ENCODE results near the gene CA9.

DNA sequence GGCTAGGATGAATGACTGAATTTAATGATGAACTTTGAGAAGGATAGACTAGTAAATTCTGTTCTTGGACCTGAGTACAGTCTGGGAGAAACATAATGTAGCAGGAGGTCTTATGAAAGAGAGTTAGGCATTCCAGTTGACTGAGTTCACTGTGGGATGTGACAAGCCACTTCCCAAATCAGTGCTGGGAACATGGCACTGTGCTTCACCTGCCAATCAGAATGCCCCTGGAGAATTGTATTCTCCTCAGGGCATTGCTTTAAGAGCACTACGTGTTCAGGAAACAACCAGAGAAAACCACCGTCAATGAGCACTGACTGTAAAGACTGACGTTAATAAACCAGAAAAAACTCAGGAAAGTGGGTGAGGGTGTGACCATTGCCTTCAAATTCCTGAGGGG lies 14.4 kb upstream of the CA9 start:
- TF ChIP-seq, protein P1, sequence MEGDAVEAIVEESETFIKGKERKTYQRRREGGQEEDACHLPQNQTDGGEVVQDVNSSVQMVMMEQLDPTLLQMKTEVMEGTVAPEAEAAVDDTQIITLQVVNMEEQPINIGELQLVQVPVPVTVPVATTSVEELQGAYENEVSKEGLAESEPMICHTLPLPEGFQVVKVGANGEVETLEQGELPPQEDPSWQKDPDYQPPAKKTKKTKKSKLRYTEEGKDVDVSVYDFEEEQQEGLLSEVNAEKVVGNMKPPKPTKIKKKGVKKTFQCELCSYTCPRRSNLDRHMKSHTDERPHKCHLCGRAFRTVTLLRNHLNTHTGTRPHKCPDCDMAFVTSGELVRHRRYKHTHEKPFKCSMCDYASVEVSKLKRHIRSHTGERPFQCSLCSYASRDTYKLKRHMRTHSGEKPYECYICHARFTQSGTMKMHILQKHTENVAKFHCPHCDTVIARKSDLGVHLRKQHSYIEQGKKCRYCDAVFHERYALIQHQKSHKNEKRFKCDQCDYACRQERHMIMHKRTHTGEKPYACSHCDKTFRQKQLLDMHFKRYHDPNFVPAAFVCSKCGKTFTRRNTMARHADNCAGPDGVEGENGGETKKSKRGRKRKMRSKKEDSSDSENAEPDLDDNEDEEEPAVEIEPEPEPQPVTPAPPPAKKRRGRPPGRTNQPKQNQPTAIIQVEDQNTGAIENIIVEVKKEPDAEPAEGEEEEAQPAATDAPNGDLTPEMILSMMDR (IDR thresholded peaks at IDR 0.05; ENCODE audit: borderline replicate concordance, extremely low read depth, low read length, poor library complexity, severe bottlenecking), result no peak
- TF ChIP-seq EZH2 (IDR thresholded peaks at IDR 0.05; ENCODE audit: borderline replicate concordance, low read depth, low read length, severe bottlenecking), result no peak
